ENCODE measurements around the gene INPP5A. TPM values are rescaled to one million over a fixed set of nuclear protein-coding genes. Genes with fewer than 3 reads are reported as not detected.
A peak's percentile ranks its signal among the peaks of the same experiment; 100 is the strongest.

INPP5A gene
- total and polyA plus RNA-seq, 9 of the 15 experiments (the other 6 are each of a cell fraction or from before 2014, with no cell fraction given): 0.66 to 11.6 (median 7.7) TPM

DNA sequence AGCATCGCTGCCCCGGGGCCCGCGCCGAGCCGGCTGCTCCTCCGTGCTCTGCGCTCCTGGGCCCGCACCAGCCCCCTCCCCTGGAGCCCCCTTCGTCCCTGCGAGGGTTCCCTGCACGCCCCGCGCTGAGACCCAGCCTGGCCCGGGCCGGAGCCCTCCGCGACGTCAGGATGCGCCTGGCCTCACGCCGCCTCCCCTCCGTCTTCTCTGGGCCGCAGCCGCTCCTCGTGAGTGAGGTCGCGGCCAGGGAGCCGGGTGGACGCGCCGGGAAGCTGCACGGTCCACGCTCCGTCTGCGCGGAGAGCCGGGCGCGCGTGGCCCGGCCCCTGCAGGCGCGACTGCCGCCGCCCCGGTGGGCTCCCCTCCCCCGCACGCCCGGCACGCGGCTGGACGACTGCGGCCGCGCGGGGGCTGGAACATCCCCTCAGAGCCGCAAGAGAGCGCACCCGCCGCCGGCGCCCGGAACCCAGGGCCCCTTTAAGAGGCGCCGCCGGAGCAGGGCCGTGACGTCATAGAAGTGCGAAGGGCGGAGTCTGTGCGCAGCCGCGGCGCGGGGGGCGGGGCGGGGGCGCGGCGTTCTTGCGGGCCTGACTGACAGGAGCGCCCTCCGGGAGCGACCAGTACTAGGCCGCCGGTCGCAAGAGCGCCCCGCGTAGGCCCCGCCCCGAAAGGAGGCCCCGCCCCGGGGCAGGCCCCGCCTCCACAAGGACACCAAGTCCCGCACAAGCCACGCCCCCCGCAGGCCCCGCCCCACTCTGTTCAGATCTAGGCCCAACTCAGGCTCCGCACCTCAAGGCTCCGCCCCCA lies 507 bp upstream of the INPP5A start (continued):
- TF ChIP-seq KDM5B (IDR thresholded peaks at IDR 0.05; ENCODE audit: insufficient replicate concordance, low read depth, low read length) (peak; percentile 42), ZNF696 (CRISPR knock-in tag; conservative IDR thresholded peaks at IDR 0.05) (no peak), JUN (IDR thresholded peaks at IDR 0.05; ENCODE audit: borderline replicate concordance, low read depth, low read length) (peak; percentile 56; the same call in 1 of the 2 replicates), JUN (CRISPR knock-in tag; IDR thresholded peaks at IDR 0.05; ENCODE audit: borderline replicate concordance) (no peak), NRF1 (conservative IDR thresholded peaks at IDR 0.05 in 1 of 2, IDR thresholded peaks at IDR 0.05 in 1 of 2) (peak; percentile 93 to 94), PHF8 (IDR thresholded peaks at IDR 0.05; ENCODE audit: borderline replicate concordance, low read length) (peak; percentile 58; the same call in 1 of the 2 replicates), CBX3 (IDR thresholded peaks at IDR 0.05; ENCODE audit: borderline replicate concordance in 1 of 2, low read length in 2 of 2) (no peak), ZNF436 (CRISPR knock-in tag; IDR thresholded peaks at IDR 0.05) (no peak), MAZ (CRISPR knock-in tag; conservative IDR thresholded peaks at IDR 0.05 in 1 of 2, IDR thresholded peaks at IDR 0.05 in 1 of 2) (peak in 1 of 2 experiments; percentile 65; a peak in 3 of 4 replicates)
- TF ChIP-seq, protein P1, sequence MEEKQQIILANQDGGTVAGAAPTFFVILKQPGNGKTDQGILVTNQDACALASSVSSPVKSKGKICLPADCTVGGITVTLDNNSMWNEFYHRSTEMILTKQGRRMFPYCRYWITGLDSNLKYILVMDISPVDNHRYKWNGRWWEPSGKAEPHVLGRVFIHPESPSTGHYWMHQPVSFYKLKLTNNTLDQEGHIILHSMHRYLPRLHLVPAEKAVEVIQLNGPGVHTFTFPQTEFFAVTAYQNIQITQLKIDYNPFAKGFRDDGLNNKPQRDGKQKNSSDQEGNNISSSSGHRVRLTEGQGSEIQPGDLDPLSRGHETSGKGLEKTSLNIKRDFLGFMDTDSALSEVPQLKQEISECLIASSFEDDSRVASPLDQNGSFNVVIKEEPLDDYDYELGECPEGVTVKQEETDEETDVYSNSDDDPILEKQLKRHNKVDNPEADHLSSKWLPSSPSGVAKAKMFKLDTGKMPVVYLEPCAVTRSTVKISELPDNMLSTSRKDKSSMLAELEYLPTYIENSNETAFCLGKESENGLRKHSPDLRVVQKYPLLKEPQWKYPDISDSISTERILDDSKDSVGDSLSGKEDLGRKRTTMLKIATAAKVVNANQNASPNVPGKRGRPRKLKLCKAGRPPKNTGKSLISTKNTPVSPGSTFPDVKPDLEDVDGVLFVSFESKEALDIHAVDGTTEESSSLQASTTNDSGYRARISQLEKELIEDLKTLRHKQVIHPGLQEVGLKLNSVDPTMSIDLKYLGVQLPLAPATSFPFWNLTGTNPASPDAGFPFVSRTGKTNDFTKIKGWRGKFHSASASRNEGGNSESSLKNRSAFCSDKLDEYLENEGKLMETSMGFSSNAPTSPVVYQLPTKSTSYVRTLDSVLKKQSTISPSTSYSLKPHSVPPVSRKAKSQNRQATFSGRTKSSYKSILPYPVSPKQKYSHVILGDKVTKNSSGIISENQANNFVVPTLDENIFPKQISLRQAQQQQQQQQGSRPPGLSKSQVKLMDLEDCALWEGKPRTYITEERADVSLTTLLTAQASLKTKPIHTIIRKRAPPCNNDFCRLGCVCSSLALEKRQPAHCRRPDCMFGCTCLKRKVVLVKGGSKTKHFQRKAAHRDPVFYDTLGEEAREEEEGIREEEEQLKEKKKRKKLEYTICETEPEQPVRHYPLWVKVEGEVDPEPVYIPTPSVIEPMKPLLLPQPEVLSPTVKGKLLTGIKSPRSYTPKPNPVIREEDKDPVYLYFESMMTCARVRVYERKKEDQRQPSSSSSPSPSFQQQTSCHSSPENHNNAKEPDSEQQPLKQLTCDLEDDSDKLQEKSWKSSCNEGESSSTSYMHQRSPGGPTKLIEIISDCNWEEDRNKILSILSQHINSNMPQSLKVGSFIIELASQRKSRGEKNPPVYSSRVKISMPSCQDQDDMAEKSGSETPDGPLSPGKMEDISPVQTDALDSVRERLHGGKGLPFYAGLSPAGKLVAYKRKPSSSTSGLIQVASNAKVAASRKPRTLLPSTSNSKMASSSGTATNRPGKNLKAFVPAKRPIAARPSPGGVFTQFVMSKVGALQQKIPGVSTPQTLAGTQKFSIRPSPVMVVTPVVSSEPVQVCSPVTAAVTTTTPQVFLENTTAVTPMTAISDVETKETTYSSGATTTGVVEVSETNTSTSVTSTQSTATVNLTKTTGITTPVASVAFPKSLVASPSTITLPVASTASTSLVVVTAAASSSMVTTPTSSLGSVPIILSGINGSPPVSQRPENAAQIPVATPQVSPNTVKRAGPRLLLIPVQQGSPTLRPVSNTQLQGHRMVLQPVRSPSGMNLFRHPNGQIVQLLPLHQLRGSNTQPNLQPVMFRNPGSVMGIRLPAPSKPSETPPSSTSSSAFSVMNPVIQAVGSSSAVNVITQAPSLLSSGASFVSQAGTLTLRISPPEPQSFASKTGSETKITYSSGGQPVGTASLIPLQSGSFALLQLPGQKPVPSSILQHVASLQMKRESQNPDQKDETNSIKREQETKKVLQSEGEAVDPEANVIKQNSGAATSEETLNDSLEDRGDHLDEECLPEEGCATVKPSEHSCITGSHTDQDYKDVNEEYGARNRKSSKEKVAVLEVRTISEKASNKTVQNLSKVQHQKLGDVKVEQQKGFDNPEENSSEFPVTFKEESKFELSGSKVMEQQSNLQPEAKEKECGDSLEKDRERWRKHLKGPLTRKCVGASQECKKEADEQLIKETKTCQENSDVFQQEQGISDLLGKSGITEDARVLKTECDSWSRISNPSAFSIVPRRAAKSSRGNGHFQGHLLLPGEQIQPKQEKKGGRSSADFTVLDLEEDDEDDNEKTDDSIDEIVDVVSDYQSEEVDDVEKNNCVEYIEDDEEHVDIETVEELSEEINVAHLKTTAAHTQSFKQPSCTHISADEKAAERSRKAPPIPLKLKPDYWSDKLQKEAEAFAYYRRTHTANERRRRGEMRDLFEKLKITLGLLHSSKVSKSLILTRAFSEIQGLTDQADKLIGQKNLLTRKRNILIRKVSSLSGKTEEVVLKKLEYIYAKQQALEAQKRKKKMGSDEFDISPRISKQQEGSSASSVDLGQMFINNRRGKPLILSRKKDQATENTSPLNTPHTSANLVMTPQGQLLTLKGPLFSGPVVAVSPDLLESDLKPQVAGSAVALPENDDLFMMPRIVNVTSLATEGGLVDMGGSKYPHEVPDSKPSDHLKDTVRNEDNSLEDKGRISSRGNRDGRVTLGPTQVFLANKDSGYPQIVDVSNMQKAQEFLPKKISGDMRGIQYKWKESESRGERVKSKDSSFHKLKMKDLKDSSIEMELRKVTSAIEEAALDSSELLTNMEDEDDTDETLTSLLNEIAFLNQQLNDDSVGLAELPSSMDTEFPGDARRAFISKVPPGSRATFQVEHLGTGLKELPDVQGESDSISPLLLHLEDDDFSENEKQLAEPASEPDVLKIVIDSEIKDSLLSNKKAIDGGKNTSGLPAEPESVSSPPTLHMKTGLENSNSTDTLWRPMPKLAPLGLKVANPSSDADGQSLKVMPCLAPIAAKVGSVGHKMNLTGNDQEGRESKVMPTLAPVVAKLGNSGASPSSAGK (IDR thresholded peaks at IDR 0.05): peak; percentile 54
- TF ChIP-seq, protein P2, sequence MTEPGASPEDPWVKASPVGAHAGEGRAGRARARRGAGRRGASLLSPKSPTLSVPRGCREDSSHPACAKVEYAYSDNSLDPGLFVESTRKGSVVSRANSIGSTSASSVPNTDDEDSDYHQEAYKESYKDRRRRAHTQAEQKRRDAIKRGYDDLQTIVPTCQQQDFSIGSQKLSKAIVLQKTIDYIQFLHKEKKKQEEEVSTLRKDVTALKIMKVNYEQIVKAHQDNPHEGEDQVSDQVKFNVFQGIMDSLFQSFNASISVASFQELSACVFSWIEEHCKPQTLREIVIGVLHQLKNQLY (CRISPR knock-in tag; conservative IDR thresholded peaks at IDR 0.05): no peak
- TF ChIP-seq, protein P3, sequence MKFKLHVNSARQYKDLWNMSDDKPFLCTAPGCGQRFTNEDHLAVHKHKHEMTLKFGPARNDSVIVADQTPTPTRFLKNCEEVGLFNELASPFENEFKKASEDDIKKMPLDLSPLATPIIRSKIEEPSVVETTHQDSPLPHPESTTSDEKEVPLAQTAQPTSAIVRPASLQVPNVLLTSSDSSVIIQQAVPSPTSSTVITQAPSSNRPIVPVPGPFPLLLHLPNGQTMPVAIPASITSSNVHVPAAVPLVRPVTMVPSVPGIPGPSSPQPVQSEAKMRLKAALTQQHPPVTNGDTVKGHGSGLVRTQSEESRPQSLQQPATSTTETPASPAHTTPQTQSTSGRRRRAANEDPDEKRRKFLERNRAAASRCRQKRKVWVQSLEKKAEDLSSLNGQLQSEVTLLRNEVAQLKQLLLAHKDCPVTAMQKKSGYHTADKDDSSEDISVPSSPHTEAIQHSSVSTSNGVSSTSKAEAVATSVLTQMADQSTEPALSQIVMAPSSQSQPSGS (CRISPR knock-in tag; IDR thresholded peaks at IDR 0.05): 0 out of 2 replicates have a peak, but pooled peaks have one; percentile 43

Measured in K562 (cell line).